Nephron (organoid): ENCODE measurements around the gene UPP1.
A peak's percentile ranks its signal among the peaks of the same experiment; 100 is the strongest.

ENCODE experiments used
- H3K27ac Mint-ChIP-seq, 3 experiments: 2 replicates each; pipeline ENCODE4 v1.8.0; 2020; ENCODE audit warnings: mixed read lengths in 3 of 3, mild to moderate bottlenecking in 2 of 3, moderate library complexity in 1 of 3
- H3K27me3 Mint-ChIP-seq: 2 replicates; pipeline ENCODE4 v1.8.0; 2021; ENCODE audit warnings: low read depth, mild to moderate bottlenecking, moderate library complexity, mixed read lengths
- H3K36me3 Mint-ChIP-seq: 2 replicates; pipeline ENCODE4 v1.8.0; 2020; ENCODE audit warnings: low read depth, mixed read lengths
- H3K4me1 Mint-ChIP-seq: 2 replicates; pipeline ENCODE4 v1.8.0; 2020; ENCODE audit warnings: mixed read lengths
- H3K4me3 Mint-ChIP-seq, 3 experiments: 2 replicates each; pipeline ENCODE4 v1.8.0; 2020; ENCODE audit warnings: mild to moderate bottlenecking in 3 of 3, mixed read lengths in 3 of 3, moderate library complexity in 2 of 3
- H3K9me3 Mint-ChIP-seq: 2 replicates; pipeline ENCODE4 v1.8.0; 2020; ENCODE audit warnings: mixed read lengths
- CTCF ChIP-seq, 3 experiments: fragments of 200-600 bp; sonication (generic); IDR thresholded peaks; one replicate each; pipeline ENCODE4 v1.5.0; 2021; ENCODE audit warnings: antibody characterized with exemption in 3 of 3; ENCODE audit not compliant: unreplicated experiment in 3 of 3

Gene UPP1

GRCh38 chr7:48089046-48090003, at the start of gene UPP1:
Gene UPP1, plus strand, starts transcription at chr7:48089265. Its CDS starts 5,519 bp downstream, at chr7:48094784.
- Mint-ChIP-seq H3K4me1 (peaks cover 19% of the 10 kb centered on the region), H3K4me3 (peak within 1 kb of the TSS; percentile 88 to 94 (median 89)), H3K27ac (peak within 1 kb of the TSS; percentile 56 to 94 (median 59)), H3K36me3 (peaks cover 14% of the 10 kb centered on the region), H3K9me3 (no peaks in the 10 kb centered on the region), H3K27me3 (peaks cover 60% of the 10 kb centered on the region)
- no peak for TF ChIP-seq CTCF (IDR thresholded peaks at IDR 0.05; ENCODE audit: unreplicated experiment in 3 of 3)

GRCh38 chr7:48040944-48041652, 48.0 kb upstream of the UPP1 start:
- Mint-ChIP-seq H3K9me3 (no peaks in the 10 kb centered on the region), H3K4me3 (no peak overlapping the region), H3K4me1 (peaks cover 15% of the 10 kb centered on the region), H3K27me3 (peaks cover 45% of the 10 kb centered on the region), H3K36me3 (no peaks in the 10 kb centered on the region), H3K27ac (no peak overlapping the region)
- TF ChIP-seq CTCF (IDR thresholded peaks at IDR 0.05; ENCODE audit: unreplicated experiment in 3 of 3): no peak

- no peaks in the 10 kb centered on the region for H3K36me3 Mint-ChIP-seq
- H3K4me3 Mint-ChIP-seq: no peak overlapping the region
- peaks cover 10% of the 10 kb centered on the region for H3K4me1 Mint-ChIP-seq
- TF ChIP-seq CTCF (IDR thresholded peaks at IDR 0.05; ENCODE audit: unreplicated experiment in 3 of 3): no peak
- no peak overlapping the region for H3K27ac Mint-ChIP-seq
- no peaks in the 10 kb centered on the region for H3K9me3 Mint-ChIP-seq
- peaks cover 45% of the 10 kb centered on the region for H3K27me3 Mint-ChIP-seq
Measured at GRCh38 chr7:48041653-48041970, 47.5 kb upstream of the UPP1 start.

- Mint-ChIP-seq H3K36me3 (no peaks in the 10 kb centered on the region), H3K9me3 (no peaks in the 10 kb centered on the region), H3K27ac (no peak overlapping the region), H3K4me3 (no peak overlapping the region), H3K4me1 (peaks cover 4% of the 10 kb centered on the region), H3K27me3 (peaks cover 39% of the 10 kb centered on the region)
- no peak for TF ChIP-seq CTCF (IDR thresholded peaks at IDR 0.05; ENCODE audit: unreplicated experiment in 3 of 3)
Measured at GRCh38 chr7:48042216-48042615, 46.8 kb upstream of the UPP1 start.

- Mint-ChIP-seq H3K27ac (no peak overlapping the region), H3K4me3 (no peak overlapping the region), H3K27me3 (peaks cover 35% of the 10 kb centered on the region), H3K36me3 (no peaks in the 10 kb centered on the region), H3K9me3 (no peaks in the 10 kb centered on the region), H3K4me1 (no peaks in the 10 kb centered on the region)
- no peak for TF ChIP-seq CTCF (IDR thresholded peaks at IDR 0.05; ENCODE audit: unreplicated experiment in 3 of 3)
Measured at GRCh38 chr7:48042636-48043035, 46.4 kb upstream of the UPP1 start.
